Retina (tissue), 1 donor: ENCODE results near the gene RRP12.
"Not testable (repeated sequence)": the region's sequence is repeated elsewhere in the genome, so short reads cannot be mapped to it uniquely, and the experiment has no call there.

Source experiments
- DNase-seq: peaks from one replicate; pipeline ENCODE4 v3.0.0-alpha.2; 2016

Gene RRP12, protein sequence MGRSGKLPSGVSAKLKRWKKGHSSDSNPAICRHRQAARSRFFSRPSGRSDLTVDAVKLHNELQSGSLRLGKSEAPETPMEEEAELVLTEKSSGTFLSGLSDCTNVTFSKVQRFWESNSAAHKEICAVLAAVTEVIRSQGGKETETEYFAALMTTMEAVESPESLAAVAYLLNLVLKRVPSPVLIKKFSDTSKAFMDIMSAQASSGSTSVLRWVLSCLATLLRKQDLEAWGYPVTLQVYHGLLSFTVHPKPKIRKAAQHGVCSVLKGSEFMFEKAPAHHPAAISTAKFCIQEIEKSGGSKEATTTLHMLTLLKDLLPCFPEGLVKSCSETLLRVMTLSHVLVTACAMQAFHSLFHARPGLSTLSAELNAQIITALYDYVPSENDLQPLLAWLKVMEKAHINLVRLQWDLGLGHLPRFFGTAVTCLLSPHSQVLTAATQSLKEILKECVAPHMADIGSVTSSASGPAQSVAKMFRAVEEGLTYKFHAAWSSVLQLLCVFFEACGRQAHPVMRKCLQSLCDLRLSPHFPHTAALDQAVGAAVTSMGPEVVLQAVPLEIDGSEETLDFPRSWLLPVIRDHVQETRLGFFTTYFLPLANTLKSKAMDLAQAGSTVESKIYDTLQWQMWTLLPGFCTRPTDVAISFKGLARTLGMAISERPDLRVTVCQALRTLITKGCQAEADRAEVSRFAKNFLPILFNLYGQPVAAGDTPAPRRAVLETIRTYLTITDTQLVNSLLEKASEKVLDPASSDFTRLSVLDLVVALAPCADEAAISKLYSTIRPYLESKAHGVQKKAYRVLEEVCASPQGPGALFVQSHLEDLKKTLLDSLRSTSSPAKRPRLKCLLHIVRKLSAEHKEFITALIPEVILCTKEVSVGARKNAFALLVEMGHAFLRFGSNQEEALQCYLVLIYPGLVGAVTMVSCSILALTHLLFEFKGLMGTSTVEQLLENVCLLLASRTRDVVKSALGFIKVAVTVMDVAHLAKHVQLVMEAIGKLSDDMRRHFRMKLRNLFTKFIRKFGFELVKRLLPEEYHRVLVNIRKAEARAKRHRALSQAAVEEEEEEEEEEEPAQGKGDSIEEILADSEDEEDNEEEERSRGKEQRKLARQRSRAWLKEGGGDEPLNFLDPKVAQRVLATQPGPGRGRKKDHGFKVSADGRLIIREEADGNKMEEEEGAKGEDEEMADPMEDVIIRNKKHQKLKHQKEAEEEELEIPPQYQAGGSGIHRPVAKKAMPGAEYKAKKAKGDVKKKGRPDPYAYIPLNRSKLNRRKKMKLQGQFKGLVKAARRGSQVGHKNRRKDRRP (N-terminal part only)

DNA sequence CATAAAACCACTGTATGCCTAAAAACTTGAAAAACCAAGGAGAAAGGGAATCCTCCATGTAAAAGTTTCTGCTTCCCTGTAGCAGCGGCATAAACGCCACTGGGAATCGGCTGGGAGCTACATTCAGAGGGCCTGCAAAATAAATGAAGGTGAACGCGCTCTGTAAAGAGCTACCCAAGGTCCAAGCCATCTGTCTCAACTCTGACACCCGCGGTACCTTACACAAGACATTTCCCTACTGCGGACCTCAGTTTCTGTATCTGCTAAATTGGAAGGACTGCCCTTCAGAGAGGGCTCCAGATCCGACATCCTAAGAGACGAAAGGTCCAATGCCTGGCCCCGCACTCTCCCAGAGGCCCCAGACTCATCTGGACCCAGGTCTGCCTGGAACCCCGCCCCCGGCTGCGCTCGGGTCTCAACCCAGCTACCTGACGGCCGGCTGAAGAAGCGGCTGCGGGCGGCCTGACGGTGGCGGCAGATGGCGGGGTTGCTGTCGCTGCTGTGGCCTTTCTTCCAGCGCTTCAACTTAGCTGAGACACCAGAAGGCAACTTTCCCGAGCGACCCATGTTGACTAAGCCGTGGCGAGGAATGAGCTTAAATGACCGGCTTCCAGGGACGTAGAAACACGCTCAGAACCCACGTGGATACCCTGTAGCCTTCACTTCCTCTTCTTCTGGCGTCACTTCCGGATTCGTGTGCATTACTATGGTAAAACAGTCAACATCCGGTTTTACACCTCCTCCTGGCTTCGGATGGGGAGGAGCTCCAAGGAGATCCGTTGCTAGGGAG lies at the start of gene RRP12:
RRP12 (minus strand) TSS at position 676 of the 790 bp plus-strand sequence; CDS start at position 567, 109 bp downstream.
- DNase-seq, result peak; percentile 92

DNA sequence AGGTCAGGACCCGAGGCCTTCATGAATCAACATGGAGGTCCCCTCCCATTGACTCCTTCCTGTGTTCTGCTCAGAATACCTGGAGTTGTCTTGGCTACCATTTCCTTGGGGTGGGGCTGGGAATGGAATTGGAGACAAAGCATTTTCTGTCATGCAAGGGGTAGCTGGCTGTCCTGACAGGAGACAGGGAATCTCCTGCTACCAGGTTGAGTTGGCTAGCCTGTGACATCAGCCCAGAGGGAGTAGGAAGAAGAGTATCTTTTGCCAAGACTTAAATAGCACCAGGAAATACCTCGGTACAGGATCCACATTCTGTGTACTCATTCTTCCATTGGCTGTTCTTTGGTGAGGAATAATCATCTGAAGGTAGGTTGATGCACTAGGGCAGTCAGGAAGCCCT lies 49.7 kb upstream of the RRP12 start:
- DNase-seq, result no peak

DNA sequence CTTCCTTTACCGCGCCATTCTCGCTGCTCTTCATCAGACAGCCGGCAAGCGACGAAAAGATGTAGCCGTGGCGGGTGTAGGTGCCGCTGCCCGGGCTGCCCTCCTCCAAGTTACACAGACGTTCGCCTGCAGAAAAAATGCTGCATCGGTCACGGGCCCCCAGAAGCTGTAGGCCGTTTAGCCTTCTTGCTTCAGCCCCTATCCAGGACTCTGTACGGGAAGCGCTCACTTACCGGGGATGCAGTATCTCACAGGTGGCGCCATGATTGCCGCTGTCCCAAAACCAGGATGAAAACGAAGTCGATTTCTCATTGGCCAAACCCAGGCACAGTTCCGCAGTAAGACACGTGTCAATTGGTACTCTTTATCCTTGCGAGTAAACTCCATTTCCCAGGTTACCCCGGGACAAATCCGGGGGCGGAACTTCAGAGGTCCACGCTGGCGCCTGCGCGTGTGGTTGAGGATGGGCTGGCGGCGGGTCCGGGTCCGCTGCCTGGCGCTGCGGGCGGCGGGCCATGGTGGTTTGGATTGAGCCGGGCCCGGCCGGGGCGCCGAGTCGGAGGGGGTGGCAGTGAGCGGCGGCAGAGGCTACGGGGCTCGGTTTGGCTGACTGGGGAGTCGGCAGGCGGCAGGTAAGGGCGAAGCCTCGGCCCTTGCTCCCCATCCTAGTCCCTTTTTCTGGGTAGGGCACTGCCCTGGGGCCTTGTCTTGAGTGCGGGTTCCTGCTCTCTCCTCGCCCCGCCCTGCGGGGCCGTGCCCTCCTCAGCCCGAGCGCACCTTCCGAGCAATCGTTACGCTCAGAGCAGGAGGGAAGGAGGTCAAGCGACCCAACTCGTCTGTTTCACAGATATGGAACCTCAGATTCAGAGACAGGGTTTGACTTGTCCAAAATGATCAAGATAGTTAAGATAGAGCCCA lies 44.8 kb upstream of the RRP12 start, which contains the start of the genes EXOSC1 and ZDHHC16:
EXOSC1 (minus strand) TSS at position 285 of the 918 bp plus-strand sequence; CDS start at position 264, 21 bp downstream.
ZDHHC16 (plus strand) TSS at position 454 of the 918 bp plus-strand sequence. CDS start 5,501 bp downstream, outside the sequence.
- DNase-seq, result peak; percentile 93

DNA sequence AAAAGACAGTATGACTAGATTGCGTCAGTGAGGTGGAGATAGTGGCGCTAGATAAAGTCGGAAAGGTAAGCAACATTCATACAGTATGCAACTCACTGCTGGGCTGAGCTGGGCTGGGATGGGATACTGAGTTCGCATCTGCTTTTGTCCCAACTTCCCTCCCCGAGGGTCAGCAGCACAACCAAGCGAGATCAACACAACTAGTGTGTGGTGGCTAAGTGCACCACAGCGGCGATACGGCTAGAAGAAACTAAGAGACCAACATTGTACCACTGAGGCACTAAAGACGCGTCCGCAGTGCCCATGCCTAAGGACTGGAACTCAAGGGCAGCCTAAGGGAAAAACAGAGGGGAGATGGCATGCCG lies 44.2 kb upstream of the RRP12 start:
- no peak for DNase-seq

DNA sequence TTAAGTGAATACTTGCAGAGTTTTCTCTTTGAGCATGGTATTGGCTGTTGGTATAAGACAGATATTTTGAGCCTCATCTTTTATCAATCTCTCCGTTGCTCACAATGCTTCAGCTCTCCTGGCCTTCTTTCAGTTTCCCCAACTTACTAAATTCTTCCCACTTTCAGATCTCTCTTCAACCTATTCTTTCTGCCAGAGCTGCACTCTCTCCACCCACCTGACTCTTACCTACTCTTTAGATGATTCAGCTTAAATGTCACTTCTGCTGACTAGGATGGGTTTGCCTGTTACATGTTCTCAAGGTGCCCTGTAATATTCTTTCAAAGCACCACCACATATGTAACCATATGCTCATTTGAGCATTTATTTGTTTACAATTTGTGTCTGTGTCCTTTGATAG lies 43.1 kb upstream of the RRP12 start:
- DNase-seq, result no peak

DNA sequence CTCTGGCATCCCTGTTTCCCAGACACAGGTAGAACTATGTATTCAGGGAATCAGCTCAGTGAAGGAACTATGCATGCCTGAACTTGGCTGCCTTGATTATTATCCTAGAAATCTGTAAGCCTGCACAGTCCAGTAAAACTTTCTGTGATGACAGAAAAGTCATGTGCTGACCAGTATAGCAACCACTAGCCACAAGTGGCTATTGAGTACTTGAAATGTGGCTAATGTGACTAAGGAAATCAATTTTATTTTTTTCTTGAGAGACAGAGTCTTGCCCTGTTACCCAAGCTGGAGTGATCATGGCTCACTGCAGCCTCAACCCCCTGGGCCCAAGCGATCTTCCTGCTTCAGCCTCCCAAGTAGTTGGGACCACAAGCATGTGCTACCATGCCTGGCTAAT lies 41.1 kb upstream of the RRP12 start:
- no peak for DNase-seq

DNA sequence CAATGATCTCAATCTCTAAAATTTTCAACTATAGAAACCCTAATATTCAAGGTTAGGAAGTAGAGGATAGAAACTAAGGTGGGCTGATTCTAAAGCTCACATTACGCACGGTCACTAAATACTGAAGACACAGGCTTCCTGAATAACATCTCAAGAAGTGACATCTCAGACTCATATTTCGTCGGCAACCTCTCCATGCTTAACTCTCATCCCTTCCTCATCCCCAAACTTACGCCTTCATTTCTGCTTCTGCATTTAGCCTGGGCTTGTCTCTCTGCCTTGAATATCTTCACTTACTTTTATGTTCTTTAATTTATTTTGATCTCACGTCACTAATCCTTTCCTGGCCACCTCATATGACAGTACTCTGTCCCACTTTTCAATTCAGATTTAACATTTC lies 34.1 kb upstream of the RRP12 start:
- DNase-seq, result no peak

DNA sequence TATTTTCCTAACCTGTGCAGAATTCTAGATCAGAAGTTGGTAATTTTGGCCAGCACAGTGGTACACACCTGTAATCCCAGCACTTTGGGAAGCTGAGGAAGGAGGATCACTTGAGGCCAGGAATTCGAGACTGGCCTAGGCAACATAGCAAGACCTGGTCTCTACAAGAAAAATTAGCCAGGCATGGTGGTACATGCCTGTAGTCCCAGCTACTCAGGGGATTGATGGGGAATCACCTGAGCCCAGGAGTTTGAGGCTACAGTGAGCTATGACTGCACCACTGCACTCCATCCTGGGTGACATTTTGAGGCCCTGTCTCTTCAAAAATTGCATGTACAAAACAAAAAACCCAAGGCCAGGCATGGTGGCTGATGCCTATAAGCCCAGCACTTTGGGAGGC lies 33.4 kb upstream of the RRP12 start:
- no peak for DNase-seq

DNA sequence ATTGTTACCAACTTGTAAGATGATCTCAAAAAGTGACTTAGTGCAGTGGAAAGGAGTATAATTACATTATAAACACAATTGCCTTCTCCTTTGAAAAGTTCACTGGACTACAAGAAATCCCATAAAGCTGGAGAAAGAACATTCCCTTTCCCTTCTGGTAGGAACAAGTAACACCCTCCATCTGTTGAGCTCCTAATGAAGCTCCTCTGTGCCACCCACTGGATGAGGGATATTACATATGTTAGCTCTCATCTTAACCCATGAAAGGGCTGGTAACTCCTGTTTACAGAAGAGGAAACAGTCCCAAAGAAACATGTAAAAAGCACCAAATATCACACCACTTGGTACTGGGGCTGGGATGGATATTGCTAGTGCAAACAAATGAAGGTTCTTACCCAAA lies 32.9 kb upstream of the RRP12 start:
- no peak for DNase-seq

DNA sequence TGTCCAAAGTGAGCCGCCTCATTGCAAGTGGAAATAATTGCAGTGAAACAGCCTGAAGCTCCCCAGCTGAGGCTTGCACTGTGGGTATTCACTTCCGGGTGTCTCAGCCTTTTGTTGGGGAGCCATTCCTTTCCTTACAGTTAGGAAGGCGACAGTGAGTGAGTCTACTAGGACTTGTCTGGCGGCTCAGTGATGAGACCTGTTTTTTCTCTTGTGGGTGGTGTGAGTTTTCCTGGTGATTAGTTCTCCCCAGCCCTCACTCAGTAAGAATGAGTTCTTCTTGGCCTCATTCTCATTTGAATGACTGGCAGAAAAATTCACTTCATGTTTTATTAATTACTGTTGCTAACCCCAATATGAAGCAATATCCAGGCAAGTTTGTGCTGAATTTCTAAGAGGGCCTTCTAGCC lies 27.4 kb upstream of the RRP12 start:
- no peak for DNase-seq

DNA sequence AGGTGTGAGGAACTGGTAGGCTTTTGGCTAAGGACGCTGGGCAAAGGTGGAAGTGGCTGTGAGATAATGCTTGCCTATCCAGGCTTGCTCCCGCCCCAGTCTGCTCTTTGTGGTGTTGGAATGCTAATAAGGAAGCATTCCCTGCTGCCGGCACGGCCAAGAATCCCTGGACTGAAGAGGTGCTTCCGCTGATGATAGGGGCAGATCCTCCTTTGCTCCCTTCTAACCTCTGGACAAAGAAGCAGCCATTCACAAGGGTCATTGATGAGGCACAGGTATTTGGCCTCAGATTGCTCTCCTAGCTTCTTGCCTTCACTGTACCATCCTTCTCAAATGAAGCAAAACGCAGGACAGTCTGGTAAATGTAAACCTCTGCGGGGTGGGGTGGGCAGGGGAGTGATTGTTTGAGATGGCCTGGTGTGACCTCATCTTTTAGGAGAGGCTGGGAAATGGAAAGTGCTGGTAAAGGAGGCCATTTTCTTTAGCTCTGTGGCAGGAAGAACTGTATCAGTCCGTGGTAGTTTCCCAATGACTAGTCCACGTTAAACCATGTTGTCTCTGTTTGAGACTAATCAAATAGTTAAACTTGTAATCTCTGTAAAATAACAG lies 26.5 kb upstream of the RRP12 start:
- DNase-seq, result peak; percentile 39

DNA sequence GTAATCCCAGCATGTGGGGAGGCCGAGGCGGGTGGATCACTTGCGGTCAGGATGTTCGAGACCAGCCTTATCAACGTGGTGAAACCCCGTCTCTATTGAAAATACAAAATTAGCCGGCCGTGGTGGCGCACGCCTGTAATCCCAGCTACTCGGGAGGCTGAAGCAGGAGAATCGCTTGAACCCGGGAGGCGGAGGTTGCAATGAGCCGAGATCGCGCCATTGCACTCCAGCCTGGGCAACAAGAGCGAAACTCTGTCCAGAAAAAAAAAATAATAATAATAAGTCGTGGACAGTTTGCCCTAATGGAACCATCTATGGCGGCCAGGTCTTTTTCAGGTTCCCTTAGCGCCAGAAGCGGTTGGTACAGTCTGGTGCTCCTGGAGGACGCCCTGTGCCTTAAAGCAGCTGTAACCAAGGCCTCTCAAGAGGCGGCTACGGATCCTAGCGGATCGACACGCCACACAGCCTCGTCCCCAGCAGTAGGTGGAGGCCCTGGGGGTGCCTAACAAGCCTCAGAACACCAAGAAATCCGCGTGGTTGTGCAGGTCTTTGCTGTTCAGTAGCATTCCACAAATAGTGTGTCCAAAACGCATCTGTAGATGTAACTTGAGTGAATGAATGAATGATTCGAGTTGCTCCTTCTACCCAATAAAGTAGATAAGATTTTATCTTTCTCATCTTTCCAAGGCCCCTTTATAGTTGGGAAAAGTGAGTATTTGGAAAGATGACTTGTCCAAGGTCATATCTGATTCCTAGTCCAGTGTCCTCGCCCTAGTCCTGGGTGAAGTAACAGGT lies 25.8 kb upstream of the RRP12 start:
- peak; percentile 51 for DNase-seq

DNA sequence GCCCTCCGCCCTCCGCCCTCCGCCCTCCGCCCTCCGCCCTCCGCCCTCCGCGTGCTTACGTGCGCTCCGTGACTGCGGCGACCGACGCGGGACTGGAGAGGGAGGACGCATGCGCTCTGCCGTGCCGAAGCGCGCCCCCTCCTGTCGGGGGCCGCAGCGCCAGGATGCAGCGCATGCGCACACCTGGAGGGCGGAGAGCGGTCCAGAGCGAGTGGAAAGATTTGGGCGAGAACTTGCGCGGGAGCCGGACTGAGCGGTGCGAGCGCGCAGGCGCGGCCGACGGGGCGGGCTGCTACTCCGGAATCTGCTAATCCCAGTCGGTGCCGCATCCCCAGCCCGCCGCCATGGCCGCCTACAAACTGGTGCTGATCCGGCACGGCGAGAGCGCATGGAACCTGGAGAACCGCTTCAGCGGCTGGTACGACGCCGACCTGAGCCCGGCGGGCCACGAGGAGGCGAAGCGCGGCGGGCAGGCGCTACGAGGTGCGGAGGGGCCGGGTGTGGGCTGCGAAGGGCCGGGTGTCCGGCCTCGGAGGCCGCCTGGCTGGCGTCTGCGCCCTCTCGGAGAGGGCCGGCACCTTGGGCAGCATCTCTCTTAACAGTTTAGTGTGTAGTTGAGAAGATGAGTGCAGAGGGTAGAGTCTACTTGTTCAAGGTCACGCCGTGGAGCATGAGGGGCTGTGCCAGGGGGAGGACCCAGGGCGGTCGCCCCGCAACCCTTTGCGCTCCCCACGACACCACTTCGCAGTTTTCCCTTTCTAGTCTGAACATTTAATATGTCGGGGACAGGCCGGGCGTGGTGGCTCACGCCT lies 25.0 kb upstream of the RRP12 start, which contains the start of gene PGAM1:
PGAM1 (plus strand) TSS at position 228 of the 812 bp plus-strand sequence; CDS start at position 345, 117 bp downstream.
- DNase-seq, result peak; percentile 98

DNA sequence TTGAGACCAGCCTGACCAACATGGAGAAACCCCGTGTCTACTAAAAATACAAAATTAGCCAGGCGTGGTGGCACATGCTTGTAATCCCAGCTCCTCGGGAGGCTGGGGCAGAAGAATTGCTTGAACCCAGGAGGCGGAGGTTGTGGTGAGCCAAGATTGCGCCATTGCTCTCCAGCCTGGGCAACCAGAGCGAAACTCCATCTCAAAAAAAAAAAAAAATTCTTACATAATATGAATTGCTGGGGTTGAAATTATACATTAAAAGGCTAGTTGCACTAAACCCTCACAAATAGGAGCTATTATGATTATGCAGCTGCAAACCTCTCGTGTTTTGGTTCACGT lies 22.6 kb upstream of the RRP12 start:
- DNase-seq, result not testable (repeated sequence)

DNA sequence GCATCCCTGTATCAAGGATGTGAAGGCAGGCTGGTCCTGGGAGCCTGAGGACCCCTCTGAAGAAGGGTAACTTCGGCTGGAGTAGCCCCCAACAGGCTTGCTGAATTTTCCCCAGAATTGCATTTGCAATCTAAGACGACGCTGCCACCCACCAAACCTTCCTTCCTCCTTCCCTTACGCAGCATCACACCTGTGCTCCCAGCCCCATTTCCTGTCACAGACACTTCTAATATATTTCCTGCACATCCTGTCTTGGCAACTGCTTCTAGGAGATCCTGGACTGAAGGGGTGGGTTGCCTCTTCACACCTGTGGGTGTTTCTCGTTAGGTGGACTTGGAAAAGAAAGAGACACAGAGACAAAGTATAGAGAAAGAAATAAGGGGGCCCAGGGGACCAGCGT lies 15.4 kb upstream of the RRP12 start:
- DNase-seq, result no peak

DNA sequence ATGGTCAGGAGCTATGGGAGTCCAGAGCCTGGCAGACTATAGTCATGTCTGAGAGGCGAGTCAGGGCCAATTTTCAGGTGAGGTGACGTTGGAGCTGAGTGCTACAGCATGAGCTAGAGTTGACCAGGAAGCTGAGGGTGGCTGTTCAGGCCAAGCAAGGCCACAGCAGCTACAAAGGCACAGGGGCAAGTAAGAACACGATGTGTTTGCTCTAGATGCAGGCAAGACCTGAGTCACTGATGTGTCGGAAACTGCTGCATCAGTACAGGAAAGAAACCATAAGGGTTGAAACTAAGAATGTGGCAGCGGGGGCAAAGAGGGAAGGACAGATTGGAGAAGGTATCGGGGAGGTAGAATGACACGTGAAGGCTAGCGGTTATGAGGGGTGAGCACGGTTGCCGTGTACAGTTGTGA lies 11.8 kb upstream of the RRP12 start:
- DNase-seq, result no peak

DNA sequence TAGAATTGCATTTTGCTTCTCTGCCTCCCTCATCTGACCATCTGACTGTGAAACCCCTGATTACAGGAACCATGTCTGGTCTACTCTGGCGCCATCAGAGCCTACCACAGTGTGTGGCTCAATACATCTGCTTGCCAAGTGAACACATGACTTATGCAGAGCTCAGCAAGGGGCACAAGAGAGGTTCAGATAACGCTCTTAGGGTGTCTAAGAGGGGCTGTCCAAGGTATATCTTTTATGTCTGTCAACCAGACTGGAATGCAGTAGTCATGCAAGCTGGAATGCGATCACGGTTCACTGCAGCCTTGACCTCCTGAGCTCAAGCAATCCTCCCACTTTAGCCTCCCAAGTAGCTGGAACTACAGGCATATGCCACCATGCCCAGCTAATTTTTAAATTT lies 10.3 kb upstream of the RRP12 start:
- no peak for DNase-seq

DNA sequence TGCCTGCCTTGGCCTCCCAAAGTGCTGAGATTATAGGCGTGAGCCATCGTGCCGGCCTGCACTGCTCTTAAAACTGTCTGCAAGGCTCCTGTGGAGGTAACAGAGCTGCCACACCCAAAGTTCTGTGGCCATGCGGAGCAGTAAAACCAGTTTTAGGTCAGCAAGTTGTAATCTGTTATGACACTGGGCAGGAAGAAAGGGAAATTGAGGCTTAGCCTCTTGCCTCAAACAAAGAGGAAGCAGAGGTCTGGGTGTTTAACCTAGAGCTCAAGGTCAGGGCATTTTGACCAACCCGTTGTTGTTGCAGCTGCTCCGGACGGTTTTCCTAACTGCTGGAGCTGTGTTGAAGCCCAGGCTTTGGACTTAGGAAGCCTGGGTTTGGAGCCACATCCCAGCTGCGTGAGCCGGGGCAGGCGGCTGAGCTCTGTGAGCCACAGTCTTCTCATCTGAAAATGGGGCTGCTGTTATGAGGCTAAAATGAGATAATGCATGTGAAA lies 7.4 kb upstream of the RRP12 start:
- no peak for DNase-seq

DNA sequence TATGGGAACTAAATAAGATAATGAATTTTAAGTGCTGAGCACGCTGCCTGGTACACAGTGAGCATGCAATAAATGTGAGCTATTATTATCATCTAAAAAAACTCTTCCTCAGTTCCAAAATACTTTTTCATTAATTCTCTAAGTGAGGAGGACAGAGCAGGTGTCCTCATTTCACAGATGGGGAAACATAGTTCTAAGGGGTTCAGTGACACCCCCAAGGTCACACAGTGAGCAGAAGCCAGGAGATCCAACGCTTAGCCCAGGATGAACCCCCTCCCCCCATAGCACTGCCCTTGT lies 6.8 kb upstream of the RRP12 start:
- no peak for DNase-seq
